BJ (cell line): ENCODE results near the gene ZCCHC24. TPM values are rescaled to one million over a fixed set of nuclear protein-coding genes. Genes with fewer than 3 reads are reported as not detected.

Experiments used
- CTCF ChIA-PET: fragments of 350-600 bp; formaldehyde crosslinking; extraction: SDS; loops from one replicate; lab custom pipeline; 2021; ENCODE audit warnings: antibody characterized with exemption, inconsistent platforms; lab: Yijun Ruan, JAX
- POLR2A ChIA-PET: fragments of 300-600 bp; sonication (Branson Sonifier 250); formaldehyde crosslinking; extraction: SDS; loops from one replicate; lab custom pipeline; 2021; ENCODE audit warnings: antibody characterized with exemption; lab: Charles Lee
- DNase-seq: peaks from one replicate; pipeline ENCODE4 v3.0.0-alpha.2; 2011; ENCODE audit warnings: low read depth
- H3K27me3 ChIP-seq: 2 replicates; pipeline ENCODE4 v1.6.0; 2011; ENCODE audit warnings: low read length; ENCODE audit not compliant: control insufficient read depth, insufficient read depth
- H3K36me3 ChIP-seq: 2 replicates; pipeline ENCODE4 v1.5.1; 2011; ENCODE audit warnings: low read length; ENCODE audit not compliant: control insufficient read depth, insufficient read depth
- H3K4me3 ChIP-seq: 2 replicates; pipeline ENCODE4 v1.5.1; 2011; ENCODE audit warnings: low read depth, mild to moderate bottlenecking, control low read depth, low read length
- polyA plus RNA-seq: library from polyadenylated mRNA; depleted of rRNA; stranded (reverse); fragments of >200 nt; gene quantifications from 2 replicates; pipeline ENCODE4 v1.2.3, GENCODE V29; 2011
- TF ChIP-seq, protein P1 (sequence below): IDR thresholded peaks from 2 replicates; pipeline ENCODE4 v1.5.1; 2011; ENCODE audit warnings: low read depth, mild to moderate bottlenecking, control low read depth, inconsistent platforms, low read length, moderate library complexity; ENCODE audit not compliant: insufficient read depth

The ZCCHC24 gene
- polyA plus RNA-seq, 1 experiment: 49.1 TPM

DNA sequence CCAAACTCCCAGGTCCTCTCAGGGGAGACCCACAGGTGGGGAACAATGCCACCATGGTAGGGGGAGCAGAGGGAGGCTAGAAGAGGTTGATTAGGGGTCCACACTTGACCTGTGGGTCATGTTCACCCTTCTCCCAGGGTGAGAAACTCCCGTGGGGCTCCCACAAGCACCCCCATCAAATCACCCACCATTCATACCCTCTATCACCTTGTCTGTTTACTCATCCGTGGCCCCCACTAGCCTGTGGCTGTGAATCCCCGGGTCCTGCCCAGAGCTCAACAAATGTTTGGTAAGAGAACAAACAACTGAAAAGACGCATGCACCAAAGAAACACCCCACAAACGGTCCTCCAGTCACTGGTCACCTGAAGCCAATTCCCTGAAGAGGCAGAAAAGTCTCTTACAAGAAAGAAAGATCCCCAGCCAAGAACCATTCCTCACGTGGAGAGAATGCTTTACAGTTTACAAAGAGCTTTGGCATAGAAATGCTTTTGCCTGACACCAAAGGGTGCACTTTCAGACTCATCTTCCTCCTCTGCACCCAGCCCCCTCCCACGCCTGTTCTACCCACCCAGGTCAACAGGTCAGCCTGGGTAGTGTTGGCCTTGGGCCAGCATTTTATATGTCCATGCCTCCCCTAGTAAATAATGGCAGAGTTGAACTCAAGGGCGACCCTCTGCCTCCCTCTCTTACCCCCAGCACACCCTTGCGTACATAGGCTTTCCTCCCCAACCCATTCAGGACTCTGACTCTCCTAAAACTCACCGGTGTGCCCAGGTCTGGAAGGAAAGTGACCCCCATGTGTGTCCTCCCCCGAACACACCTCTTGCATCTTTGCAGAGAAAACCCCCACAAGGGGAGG is 1.9 kb downstream of the ZCCHC24 start:
- no peaks in the 10 kb centered on the region for H3K27me3 ChIP-seq
- ChIA-PET CTCF (interaction anchor here (0.7 to 1.6 kb wide), 2 partner anchors 9 to 69 kb away, joined by 3 to 5 read pairs; no protein-coding TSS in a partner anchor), POLR2A (no interaction called here)
- peak overlapping the region; percentile 70 for H3K4me3 ChIP-seq
- DNase-seq: no peak
- peaks cover 5% of the 10 kb centered on the region for H3K36me3 ChIP-seq
- TF ChIP-seq, protein P1, sequence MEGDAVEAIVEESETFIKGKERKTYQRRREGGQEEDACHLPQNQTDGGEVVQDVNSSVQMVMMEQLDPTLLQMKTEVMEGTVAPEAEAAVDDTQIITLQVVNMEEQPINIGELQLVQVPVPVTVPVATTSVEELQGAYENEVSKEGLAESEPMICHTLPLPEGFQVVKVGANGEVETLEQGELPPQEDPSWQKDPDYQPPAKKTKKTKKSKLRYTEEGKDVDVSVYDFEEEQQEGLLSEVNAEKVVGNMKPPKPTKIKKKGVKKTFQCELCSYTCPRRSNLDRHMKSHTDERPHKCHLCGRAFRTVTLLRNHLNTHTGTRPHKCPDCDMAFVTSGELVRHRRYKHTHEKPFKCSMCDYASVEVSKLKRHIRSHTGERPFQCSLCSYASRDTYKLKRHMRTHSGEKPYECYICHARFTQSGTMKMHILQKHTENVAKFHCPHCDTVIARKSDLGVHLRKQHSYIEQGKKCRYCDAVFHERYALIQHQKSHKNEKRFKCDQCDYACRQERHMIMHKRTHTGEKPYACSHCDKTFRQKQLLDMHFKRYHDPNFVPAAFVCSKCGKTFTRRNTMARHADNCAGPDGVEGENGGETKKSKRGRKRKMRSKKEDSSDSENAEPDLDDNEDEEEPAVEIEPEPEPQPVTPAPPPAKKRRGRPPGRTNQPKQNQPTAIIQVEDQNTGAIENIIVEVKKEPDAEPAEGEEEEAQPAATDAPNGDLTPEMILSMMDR: no peak

DNA sequence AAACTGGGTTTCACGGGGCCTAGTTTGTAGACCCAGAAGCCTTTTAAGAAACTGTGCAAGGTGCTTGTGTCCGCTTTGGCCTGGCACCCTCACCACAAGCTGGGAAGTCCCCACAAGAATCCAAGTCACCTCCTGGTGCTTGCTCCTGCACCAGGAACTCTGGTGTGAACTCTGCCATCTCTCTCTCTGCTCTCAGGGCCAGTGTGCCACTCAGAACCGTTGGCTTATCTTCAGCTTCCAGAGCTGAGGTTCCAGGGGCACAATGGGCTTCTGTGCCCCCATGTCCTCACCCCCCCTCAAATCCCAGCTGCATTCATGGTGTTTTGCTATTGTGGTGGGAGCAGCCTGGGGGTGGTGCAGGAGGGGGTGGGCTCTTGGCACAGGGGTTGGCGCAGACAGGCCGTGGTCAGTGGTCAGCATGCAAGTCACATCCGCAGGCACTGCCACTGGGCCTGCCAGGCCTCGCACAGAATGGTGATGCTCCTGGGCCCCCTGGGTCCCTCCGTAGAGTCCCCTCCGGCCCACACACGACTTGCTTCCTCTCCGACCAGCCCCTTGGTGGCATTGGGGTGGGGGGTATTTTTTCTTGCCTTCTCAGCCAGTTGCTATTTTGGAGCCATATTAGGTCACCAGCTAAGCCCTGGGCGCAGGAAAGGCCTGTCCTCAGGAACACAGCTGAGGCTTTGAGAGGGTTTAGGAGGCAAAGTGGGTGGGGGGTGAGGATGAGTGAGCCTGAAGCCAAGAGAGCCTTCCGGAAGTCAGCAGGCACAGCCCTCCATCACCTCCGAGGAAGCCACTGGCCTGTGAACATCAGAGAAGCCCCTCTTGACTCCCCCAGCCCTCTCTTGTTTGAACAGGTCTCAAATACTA is 3.0 kb downstream of the ZCCHC24 start:
- ChIA-PET POLR2A (no interaction called here), CTCF (interaction anchor here (1.5 to 1.7 kb wide), 3 partner anchors 8 to 67 kb away, joined by 5 to 6 read pairs (median 5); no protein-coding TSS in a partner anchor)
- TF ChIP-seq, protein P1: no peak
- DNase-seq: no peak
- Histone ChIP-seq H3K27me3 (no peaks in the 10 kb centered on the region), H3K36me3 (peaks cover 12% of the 10 kb centered on the region), H3K4me3 (peak overlapping the region; percentile 70)

DNA sequence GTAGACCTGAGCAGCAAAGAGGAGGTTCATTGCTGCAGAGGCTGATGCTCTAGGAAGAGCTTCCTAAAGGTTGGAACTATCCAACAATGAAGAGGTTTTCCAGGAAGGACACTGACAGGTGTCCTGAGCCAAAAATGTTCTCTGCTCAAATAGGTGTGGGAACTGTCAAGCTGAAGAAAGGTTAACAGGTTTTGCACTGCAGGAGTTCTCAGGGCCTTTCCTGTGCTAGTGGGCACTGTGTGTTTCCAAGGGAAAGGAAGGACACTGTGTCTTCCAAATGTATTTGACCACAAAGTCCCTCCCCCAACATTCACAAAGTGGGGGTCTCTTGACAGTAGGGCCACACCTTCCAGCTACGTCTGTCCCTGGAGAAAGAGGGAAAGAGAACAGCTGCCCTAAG is 4.0 kb downstream of the ZCCHC24 start:
- H3K27me3 ChIP-seq: no peaks in the 10 kb centered on the region
- ChIA-PET CTCF (interaction anchor here (0.9 to 1.7 kb wide), 6 partner anchors 14 to 68 kb away, joined by 3 to 6 read pairs (median 4); no protein-coding TSS in a partner anchor), POLR2A (no interaction called here)
- peaks cover 15% of the 10 kb centered on the region for H3K36me3 ChIP-seq
- DNase-seq: no peak
- TF ChIP-seq, protein P1: no peak
- no peak overlapping the region for H3K4me3 ChIP-seq

DNA sequence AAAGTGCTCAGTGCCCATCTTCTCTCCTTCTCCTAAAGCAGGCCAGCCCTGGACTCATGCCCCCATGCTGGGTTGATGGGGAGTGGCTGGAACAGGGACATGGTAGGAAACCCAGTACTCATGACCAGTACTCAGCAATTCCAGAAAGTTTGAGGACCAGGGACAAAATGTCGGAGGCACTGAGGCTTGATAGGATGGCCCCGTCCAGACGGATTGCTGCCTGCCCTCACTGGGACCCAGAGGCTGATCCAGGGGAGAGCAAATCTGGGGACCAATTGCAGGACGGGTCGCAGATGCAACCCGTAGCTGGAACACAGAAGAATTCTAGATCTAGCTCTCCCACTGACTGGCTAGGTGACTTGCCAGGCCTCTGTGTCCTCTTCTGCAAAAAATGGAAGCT is 5.1 kb downstream of the ZCCHC24 start:
- peaks cover 16% of the 10 kb centered on the region for H3K36me3 ChIP-seq
- H3K27me3 ChIP-seq: no peaks in the 10 kb centered on the region
- TF ChIP-seq, protein P1: no peak
- CTCF ChIA-PET: interaction anchor here (1.2 to 1.5 kb wide), 3 partner anchors 15 to 39 kb away, joined by 3 to 5 read pairs (median 3); no protein-coding TSS in a partner anchor
- no peak overlapping the region for H3K4me3 ChIP-seq
- DNase-seq: no peak
- POLR2A ChIA-PET: interaction anchor here (0.6 kb wide), 2 partner anchors 40 to 514 kb away, joined by 3 to 10 read pairs; no protein-coding TSS in a partner anchor

DNA sequence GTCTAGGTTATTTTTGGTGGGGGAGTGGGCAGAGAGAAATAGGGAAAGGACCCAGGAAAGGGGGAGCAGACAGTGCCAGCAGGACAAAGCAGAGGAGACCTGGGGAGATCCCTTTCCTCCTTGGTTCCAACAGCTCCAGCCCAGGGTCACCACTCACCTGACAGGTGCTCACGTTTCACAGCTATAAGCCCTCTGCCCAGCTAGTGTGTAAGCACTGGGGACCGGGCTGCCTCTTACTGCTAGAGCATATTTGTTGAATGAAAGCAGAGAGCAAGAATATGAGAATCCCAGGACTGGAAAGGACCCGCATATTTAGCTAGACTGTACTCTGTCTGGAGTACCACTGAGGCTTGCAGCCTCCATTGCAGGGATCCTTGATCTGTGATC is 6.7 kb downstream of the ZCCHC24 start:
- Histone ChIP-seq H3K4me3 (no peak overlapping the region), H3K36me3 (peaks cover 18% of the 10 kb centered on the region), H3K27me3 (no peaks in the 10 kb centered on the region)
- TF ChIP-seq, protein P1: no peak
- no peak for DNase-seq
- POLR2A ChIA-PET: no interaction called here
- CTCF ChIA-PET: interaction anchor here (0.9 to 1.4 kb wide), 3 partner anchors 38 to 63 kb away, joined by 3 to 6 read pairs (median 4); no protein-coding TSS in a partner anchor
